DLD1 (cell line): ENCODE data around the gene MEIG1.
"Not testable (repeated sequence)": the region's sequence is repeated elsewhere in the genome, so short reads cannot be mapped to it uniquely, and the experiment has no call there.

Experiments
- in situ Hi-C: cut with HindIII; loops from 2 replicates; pipeline ENCODE4 v1.10.0; 2017; ENCODE audit warnings: low sequenced_read_pairs

MEIG1 gene

GRCh38 chr10:14959221-14960057 lies at the start of gene MEIG1:
MEIG1 (plus strand) TSS chr10:14959388; CDS start chr10:14966469, 7,081 bp downstream.
- in situ Hi-C loops, result no loop called here

GRCh38 chr10:14910953-14911352 lies 48.2 kb upstream of the MEIG1 start:
- in situ Hi-C loops, result no loop called here

GRCh38 chr10:14911801-14912200 lies 47.4 kb upstream of the MEIG1 start:
- in situ Hi-C loops, result no loop called here

GRCh38 chr10:14916600-14916999 lies 42.6 kb upstream of the MEIG1 start:
- in situ Hi-C loops, result no loop called here

GRCh38 chr10:14917827-14918226 lies 41.4 kb upstream of the MEIG1 start:
- in situ Hi-C loops, result no loop called here

- in situ Hi-C loops, result no loop called here
Observed at GRCh38 chr10:14918964-14919363, 40.2 kb upstream of the MEIG1 start.

GRCh38 chr10:14924013-14924412 lies 35.2 kb upstream of the MEIG1 start:
- in situ Hi-C loops, result no loop called here

- in situ Hi-C loops, result no loop called here
Observed at GRCh38 chr10:14925268-14925667, 33.9 kb upstream of the MEIG1 start.

GRCh38 chr10:14926061-14926470 lies 33.1 kb upstream of the MEIG1 start:
- in situ Hi-C loops, result no loop called here

GRCh38 chr10:14926722-14927416 lies 32.3 kb upstream of the MEIG1 start:
- in situ Hi-C loops, result no loop called here

- in situ Hi-C loops, result no loop called here
Observed at GRCh38 chr10:14930610-14931009, 28.6 kb upstream of the MEIG1 start.

GRCh38 chr10:14936584-14936983 lies 22.6 kb upstream of the MEIG1 start:
- in situ Hi-C loops, result no loop called here

- in situ Hi-C loops, result not testable (repeated sequence)
Observed at GRCh38 chr10:14938971-14939370, 20.2 kb upstream of the MEIG1 start.

GRCh38 chr10:14942147-14942949 lies 16.8 kb upstream of the MEIG1 start:
- in situ Hi-C loops, result not testable (repeated sequence)

- in situ Hi-C loops, result not testable (repeated sequence)
Observed at GRCh38 chr10:14942950-14943338, 16.2 kb upstream of the MEIG1 start.

- in situ Hi-C loops, result no loop called here
Observed at GRCh38 chr10:14945108-14945507, 14.1 kb upstream of the MEIG1 start.

- in situ Hi-C loops, result no loop called here
Observed at GRCh38 chr10:14947268-14947667, 11.9 kb upstream of the MEIG1 start.

GRCh38 chr10:14949291-14949690 lies 9.9 kb upstream of the MEIG1 start:
- in situ Hi-C loops, result no loop called here

GRCh38 chr10:14952851-14953423 lies 6.3 kb upstream of the MEIG1 start:
- in situ Hi-C loops, result no loop called here

- in situ Hi-C loops, result no loop called here
Observed at GRCh38 chr10:14953424-14954000, 5.7 kb upstream of the MEIG1 start.
